ENCODE data around the gene RUNX1.

DNA sequence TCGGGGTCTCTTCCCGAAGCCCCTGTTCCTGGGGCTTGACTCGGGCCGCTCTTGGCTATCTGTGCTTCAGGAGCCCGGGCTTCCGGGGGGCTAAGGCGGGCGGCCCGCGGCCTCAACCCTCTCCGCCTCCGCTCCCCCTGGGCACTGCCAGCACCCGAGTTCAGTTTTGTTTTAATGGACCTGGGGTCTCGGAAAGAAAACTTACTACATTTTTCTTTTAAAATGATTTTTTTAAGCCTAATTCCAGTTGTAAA, 158.7 kb downstream of the RUNX1 start:
- TF ChIP-seq, protein P1, sequence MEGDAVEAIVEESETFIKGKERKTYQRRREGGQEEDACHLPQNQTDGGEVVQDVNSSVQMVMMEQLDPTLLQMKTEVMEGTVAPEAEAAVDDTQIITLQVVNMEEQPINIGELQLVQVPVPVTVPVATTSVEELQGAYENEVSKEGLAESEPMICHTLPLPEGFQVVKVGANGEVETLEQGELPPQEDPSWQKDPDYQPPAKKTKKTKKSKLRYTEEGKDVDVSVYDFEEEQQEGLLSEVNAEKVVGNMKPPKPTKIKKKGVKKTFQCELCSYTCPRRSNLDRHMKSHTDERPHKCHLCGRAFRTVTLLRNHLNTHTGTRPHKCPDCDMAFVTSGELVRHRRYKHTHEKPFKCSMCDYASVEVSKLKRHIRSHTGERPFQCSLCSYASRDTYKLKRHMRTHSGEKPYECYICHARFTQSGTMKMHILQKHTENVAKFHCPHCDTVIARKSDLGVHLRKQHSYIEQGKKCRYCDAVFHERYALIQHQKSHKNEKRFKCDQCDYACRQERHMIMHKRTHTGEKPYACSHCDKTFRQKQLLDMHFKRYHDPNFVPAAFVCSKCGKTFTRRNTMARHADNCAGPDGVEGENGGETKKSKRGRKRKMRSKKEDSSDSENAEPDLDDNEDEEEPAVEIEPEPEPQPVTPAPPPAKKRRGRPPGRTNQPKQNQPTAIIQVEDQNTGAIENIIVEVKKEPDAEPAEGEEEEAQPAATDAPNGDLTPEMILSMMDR (IDR thresholded peaks at IDR 0.05), result no peak
- TF ChIP-seq POLR2A (IDR thresholded peaks at IDR 0.05), result no peak
- TF ChIP-seq POLR2AphosphoS5 (IDR thresholded peaks at IDR 0.05; ENCODE audit: insufficient read depth in 1 of 2, low read depth in 1 of 2), result no peak

Data from vagina (tissue), 2 donors.